ENCODE data around the gene TOM1L2. TPM values are rescaled to one million over a fixed set of nuclear protein-coding genes. Genes with fewer than 3 reads are reported as not detected.

TOM1L2 gene
- total and polyA plus RNA-seq, 2 donors: 33.0 to 58.7 TPM

DNA sequence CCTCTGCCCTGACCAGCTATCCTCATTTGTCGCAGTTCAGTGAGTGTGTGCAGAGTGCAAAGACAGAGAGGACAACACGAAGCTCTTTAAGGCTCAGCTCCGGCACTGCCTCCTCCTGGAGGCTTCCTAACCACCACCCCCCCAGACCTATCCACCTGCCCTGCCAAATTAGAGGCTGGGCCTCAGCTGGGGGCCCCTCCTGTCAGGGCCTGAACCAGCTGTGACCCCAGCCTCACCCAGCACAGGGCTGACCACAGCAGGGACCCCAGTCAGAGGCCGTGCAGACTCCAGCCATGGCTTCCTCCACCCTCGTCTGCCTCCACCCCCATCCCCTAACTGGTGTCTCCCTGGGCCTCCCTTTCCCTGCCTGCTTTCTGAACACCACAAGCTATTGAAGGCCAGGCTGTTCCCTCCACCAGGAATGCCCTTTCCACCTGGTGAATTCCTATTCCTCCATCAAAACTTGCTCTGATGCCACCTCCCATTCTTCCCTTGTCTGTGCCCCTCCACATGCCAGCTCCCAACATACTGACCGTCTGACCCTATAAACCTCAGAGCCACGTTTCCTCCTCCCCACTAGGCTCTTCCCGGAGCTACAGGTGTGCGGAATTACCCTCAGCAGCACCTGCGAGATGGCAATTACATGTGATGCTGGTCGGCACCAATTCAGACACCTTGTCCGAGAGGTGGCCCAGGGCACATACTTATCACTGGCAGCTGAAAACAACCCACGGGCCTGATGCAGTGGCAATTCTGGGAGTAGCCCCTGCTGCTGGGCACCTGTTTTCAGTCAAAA lies 144.2 kb downstream of the TOM1L2 start:
- no peak overlapping the region for H3K27ac ChIP-seq (ENCODE audit: low read depth)
- H3K4me3 ChIP-seq (ENCODE audit: low read depth, low read length): no peak overlapping the region
- no peaks in the 10 kb centered on the region for H3K36me3 ChIP-seq (ENCODE audit: insufficient read depth)
- H3K4me1 ChIP-seq (ENCODE audit: insufficient read depth): peaks cover 2% of the 10 kb centered on the region
- 86% methylated on average over 13 of the region's 13 CpGs for WGBS
- DNase-seq (ENCODE audit: extremely low spot score): no peak

DNA sequence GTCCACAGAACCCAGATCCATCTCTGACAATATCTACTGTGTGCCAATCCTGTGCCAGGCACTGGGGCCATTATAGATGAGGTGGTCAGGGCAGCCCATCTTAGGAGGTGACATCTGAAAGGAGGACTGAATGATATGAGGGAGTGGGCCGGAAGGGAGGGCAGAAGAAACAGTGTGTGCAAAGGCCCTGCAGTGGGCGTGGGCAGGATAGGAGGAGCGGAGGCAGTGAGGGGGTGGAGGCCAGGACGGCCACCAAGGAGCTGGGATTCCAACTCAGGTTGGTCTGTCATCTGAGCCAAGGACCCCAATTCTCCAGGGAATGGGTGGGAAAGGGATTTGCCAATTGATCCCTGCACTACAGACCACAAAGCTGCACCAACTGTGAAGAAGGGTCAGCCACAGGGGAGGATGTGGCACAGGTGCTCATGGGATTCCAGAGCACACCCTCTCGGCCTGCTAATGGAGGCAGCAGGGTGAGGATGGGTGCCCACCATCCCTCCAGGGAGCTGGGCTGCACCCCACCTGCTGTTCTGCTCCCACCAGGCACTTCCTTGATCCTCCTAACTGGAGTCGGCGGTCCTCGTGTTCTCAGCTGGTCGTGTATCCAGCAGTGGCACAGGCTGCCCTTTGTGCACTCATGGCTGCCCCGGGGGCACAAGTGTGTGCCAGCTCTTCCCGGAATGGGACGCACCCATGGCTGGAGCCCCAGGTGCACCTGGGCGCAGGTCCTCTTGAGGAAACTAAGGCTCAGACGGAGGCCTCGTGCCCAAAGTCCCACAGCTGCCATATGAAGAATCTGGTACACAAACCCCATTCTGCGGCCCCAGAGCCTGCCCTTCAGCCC lies 145.0 kb downstream of the TOM1L2 start:
- H3K4me3 ChIP-seq (ENCODE audit: low read depth, low read length): no peak overlapping the region
- H3K36me3 ChIP-seq (ENCODE audit: insufficient read depth): no peaks in the 10 kb centered on the region
- H3K27ac ChIP-seq (ENCODE audit: low read depth): no peak overlapping the region
- WGBS: 91% methylated on average over 16 of the region's 16 CpGs
- no peak for DNase-seq (ENCODE audit: extremely low spot score)
- H3K4me1 ChIP-seq (ENCODE audit: insufficient read depth): peaks cover 2% of the 10 kb centered on the region

DNA sequence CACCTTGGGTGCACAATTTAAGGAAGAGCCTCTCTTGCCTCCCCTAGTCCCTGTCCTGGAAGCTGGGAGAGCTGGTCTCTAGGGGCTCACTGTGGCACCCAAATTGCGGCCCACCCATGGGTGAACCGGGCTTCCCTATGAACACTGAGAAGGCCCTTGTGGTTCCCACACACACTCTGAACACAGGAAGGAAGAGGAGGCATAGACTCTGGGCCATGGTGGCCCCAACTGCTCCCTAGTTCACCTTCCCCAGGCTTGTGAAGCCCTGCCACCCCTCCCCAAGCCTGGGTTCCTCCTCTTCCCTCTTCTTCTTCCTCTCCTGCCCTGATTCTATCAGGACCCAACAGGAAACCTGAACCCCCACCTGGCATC lies 145.9 kb downstream of the TOM1L2 start:
- DNase-seq (ENCODE audit: extremely low spot score): no peak
- Histone ChIP-seq H3K27ac (ENCODE audit: low read depth) (no peak overlapping the region), H3K4me1 (ENCODE audit: insufficient read depth) (peaks cover 2% of the 10 kb centered on the region), H3K4me3 (ENCODE audit: low read depth, low read length) (no peak overlapping the region), H3K36me3 (ENCODE audit: insufficient read depth) (no peaks in the 10 kb centered on the region)
- 79% methylated on average over 2 of the region's 2 CpGs for WGBS

- Histone ChIP-seq H3K4me3 (ENCODE audit: low read depth, low read length) (no peak overlapping the region), H3K4me1 (ENCODE audit: insufficient read depth) (peaks cover 2% of the 10 kb centered on the region), H3K36me3 (ENCODE audit: insufficient read depth) (no peaks in the 10 kb centered on the region), H3K27ac (ENCODE audit: low read depth) (peak overlapping the region; percentile 86)
- WGBS: 38% methylated on average over 14 of the region's 14 CpGs
- no peak for DNase-seq (ENCODE audit: extremely low spot score)
Measured at GRCh38 chr17:17824783-17825614, 147.2 kb downstream of the TOM1L2 start.

- H3K36me3 ChIP-seq (ENCODE audit: insufficient read depth): no peaks in the 10 kb centered on the region
- no peak for DNase-seq (ENCODE audit: extremely low spot score)
- peaks cover 2% of the 10 kb centered on the region for H3K4me1 ChIP-seq (ENCODE audit: insufficient read depth)
- H3K27ac ChIP-seq (ENCODE audit: low read depth): peak overlapping the region; percentile 86
- H3K4me3 ChIP-seq (ENCODE audit: low read depth, low read length): peak overlapping the region; percentile 2
- 17% methylated on average over 11 of the region's 11 CpGs for WGBS
Measured at GRCh38 chr17:17824119-17824782, 147.9 kb downstream of the TOM1L2 start.

- peaks cover 2% of the 10 kb centered on the region for H3K4me1 ChIP-seq (ENCODE audit: insufficient read depth)
- H3K36me3 ChIP-seq (ENCODE audit: insufficient read depth): peaks cover under 1% of the 10 kb centered on the region
- DNase-seq (ENCODE audit: extremely low spot score): no peak
- WGBS: 2% methylated on average over 69 of the region's 69 CpGs
- H3K27ac ChIP-seq (ENCODE audit: low read depth): peak overlapping the region; percentile 86
- H3K4me3 ChIP-seq (ENCODE audit: low read depth, low read length): peak overlapping the region; percentile 44
Measured at GRCh38 chr17:17823433-17824118, 148.6 kb downstream of the TOM1L2 start.

DNA sequence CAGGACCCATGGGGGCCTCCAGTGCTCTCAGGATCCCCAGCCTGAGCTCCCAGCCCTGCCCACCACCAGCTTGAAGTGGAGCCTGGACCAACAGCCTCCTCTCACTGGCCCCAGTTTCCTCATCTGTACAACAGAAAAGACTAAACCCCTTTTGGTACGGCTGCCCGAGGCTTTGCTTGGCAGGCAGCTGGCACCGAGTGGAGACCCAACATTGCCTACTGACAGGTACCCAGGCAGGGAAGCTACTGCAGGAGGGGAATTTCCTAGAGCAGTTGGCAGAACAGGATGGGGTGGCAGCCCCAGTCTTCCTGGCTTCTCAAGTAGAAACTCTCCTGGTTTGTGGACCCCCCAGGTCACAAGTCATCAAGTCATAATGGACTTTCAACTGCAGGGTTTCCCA lies 149.6 kb downstream of the TOM1L2 start:
- 82% methylated on average over 3 of the region's 3 CpGs for WGBS
- peaks cover 2% of the 10 kb centered on the region for H3K36me3 ChIP-seq (ENCODE audit: insufficient read depth)
- no peak overlapping the region for H3K27ac ChIP-seq (ENCODE audit: low read depth)
- H3K4me3 ChIP-seq (ENCODE audit: low read depth, low read length): no peak overlapping the region
- peaks cover 2% of the 10 kb centered on the region for H3K4me1 ChIP-seq (ENCODE audit: insufficient read depth)
- DNase-seq (ENCODE audit: extremely low spot score): no peak

GRCh38 chr17:17822189-17822588 lies 150.0 kb downstream of the TOM1L2 start:
- peaks cover 2% of the 10 kb centered on the region for H3K4me1 ChIP-seq (ENCODE audit: insufficient read depth)
- peaks cover 2% of the 10 kb centered on the region for H3K36me3 ChIP-seq (ENCODE audit: insufficient read depth)
- DNase-seq (ENCODE audit: extremely low spot score): no peak
- no peak overlapping the region for H3K4me3 ChIP-seq (ENCODE audit: low read depth, low read length)
- H3K27ac ChIP-seq (ENCODE audit: low read depth): no peak overlapping the region
- 39% methylated on average over 1 of the region's 1 CpG for WGBS

DNA sequence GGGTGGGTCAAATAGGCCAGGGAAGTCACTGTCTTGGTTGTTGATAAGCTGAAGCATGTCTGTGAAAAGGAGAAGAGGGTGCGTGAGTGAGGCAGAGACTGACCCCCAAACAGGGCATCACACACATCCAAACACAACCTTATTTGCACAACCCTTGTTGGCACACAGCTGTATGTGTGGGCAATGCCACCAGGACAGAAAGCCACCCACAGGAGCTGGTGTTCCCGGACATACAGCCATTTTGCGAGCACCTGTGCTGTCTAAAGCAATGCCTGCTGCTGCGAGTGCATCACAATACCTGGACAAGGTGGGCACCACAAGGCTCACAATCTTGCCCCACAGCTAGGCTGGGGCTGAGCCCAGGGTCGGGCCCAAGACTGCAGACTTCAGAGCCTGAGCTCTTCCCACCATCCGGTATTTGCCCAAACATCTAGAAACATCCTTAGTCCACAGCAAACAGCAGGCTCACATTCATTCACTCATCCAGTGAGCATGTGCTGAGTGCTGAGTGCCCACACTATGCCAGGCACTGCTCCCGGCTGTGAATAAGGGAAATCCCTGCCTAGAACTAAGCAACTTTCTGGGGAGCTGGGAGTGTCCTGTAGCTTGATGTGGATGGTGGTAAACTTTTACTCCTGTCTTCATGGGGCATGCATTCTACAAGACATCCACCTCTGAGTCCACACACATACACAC lies 151.6 kb downstream of the TOM1L2 start:
- DNase-seq (ENCODE audit: extremely low spot score): no peak
- no peak overlapping the region for H3K27ac ChIP-seq (ENCODE audit: low read depth)
- WGBS: 91% methylated on average over 7 of the region's 7 CpGs
- H3K4me1 ChIP-seq (ENCODE audit: insufficient read depth): peaks cover 2% of the 10 kb centered on the region
- H3K4me3 ChIP-seq (ENCODE audit: low read depth, low read length): no peak overlapping the region
- H3K36me3 ChIP-seq (ENCODE audit: insufficient read depth): peaks cover 2% of the 10 kb centered on the region

- no peak for DNase-seq (ENCODE audit: extremely low spot score)
- H3K27ac ChIP-seq (ENCODE audit: low read depth): no peak overlapping the region
- no peak overlapping the region for H3K4me3 ChIP-seq (ENCODE audit: low read depth, low read length)
- H3K36me3 ChIP-seq (ENCODE audit: insufficient read depth): peaks cover 2% of the 10 kb centered on the region
- 92% methylated on average over 10 of the region's 10 CpGs for WGBS
- H3K4me1 ChIP-seq (ENCODE audit: insufficient read depth): peaks cover 2% of the 10 kb centered on the region
Measured at GRCh38 chr17:17820046-17820445, 152.2 kb downstream of the TOM1L2 start.

GRCh38 chr17:17819561-17819995 lies 152.6 kb downstream of the TOM1L2 start:
- H3K4me3 ChIP-seq (ENCODE audit: low read depth, low read length): no peak overlapping the region
- H3K4me1 ChIP-seq (ENCODE audit: insufficient read depth): peaks cover 1% of the 10 kb centered on the region
- no peak overlapping the region for H3K27ac ChIP-seq (ENCODE audit: low read depth)
- H3K36me3 ChIP-seq (ENCODE audit: insufficient read depth): peaks cover 5% of the 10 kb centered on the region
- 72% methylated on average over 12 of the region's 12 CpGs for WGBS
- no peak for DNase-seq (ENCODE audit: extremely low spot score)

DNA sequence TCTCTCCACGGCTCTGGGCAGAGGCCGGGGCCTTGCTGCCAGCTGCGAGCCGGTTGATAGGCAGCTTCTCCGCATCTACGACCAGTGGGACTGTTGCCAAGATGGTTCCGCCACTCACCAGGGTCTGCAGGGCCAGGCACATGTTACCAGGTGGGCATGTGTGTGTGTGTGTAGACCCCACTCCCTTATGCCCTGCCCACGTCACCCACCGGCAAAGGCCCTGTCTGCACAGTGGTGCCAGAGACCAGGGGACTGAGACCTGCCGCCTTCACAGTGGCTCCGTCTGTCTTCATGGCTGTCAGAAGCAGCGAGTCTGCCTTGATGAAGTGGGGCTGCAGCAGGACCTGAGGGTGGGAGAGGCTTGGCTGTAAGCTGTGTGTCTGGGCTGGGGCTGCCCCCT lies 153.1 kb downstream of the TOM1L2 start:
- no peak overlapping the region for H3K4me3 ChIP-seq (ENCODE audit: low read depth, low read length)
- no peaks in the 10 kb centered on the region for H3K4me1 ChIP-seq (ENCODE audit: insufficient read depth)
- WGBS: 90% methylated on average over 12 of the region's 12 CpGs
- no peak overlapping the region for H3K27ac ChIP-seq (ENCODE audit: low read depth)
- H3K36me3 ChIP-seq (ENCODE audit: insufficient read depth): peaks cover 5% of the 10 kb centered on the region
- no peak for DNase-seq (ENCODE audit: extremely low spot score)
